ENCODE measurements around the gene RAP1GAP2.

Gene RAP1GAP2

GRCh38 chr17:2975469-2975958, 179.3 kb downstream of the RAP1GAP2 start (continued):
- TF ChIP-seq ZBTB11 (tag by site-specific recombination; conservative IDR thresholded peaks at IDR 0.05; ENCODE audit: low read depth) = peak; percentile 99
- TF ChIP-seq ZNF548 (tag by site-specific recombination; IDR thresholded peaks at IDR 0.05) = no peak
- TF ChIP-seq ZNF768 (tag by site-specific recombination; IDR thresholded peaks at IDR 0.05) = no peak
- peak; percentile 75 for TF ChIP-seq ZNF335 (tag by site-specific recombination; conservative IDR thresholded peaks at IDR 0.05)
- TF ChIP-seq ZSCAN5A (tag by site-specific recombination; IDR thresholded peaks at IDR 0.05) = 0 out of 2 replicates have a peak, but pooled peaks have one; percentile 42
- no peak for TF ChIP-seq ZBTB10 (tag by site-specific recombination; IDR thresholded peaks at IDR 0.05)
- 0 out of 2 replicates have a peak, but pooled peaks have one; percentile 31 for TF ChIP-seq ZNF664 (tag by site-specific recombination; IDR thresholded peaks at IDR 0.05)
- no peak for TF ChIP-seq ZNF670 (tag by site-specific recombination; IDR thresholded peaks at IDR 0.05; ENCODE audit: low read depth)
- peak; percentile 94 for TF ChIP-seq KLF9 (tag by site-specific recombination; IDR thresholded peaks at IDR 0.05; ENCODE audit: low read depth)
- peak; percentile 77 for TF ChIP-seq KLF17 (tag by site-specific recombination; IDR thresholded peaks at IDR 0.05)
- no peak for TF ChIP-seq ZNF292 (tag by site-specific recombination; IDR thresholded peaks at IDR 0.05; ENCODE audit: borderline replicate concordance, low read depth)
- TF ChIP-seq ZSCAN23 (tag by site-specific recombination; IDR thresholded peaks at IDR 0.05) = no peak
- 0 out of 2 replicates have a peak, but pooled peaks have one; percentile 45 for TF ChIP-seq ZNF221 (tag by site-specific recombination; IDR thresholded peaks at IDR 0.05; ENCODE audit: borderline replicate concordance)
- TF ChIP-seq ZNF518A (tag by site-specific recombination; conservative IDR thresholded peaks at IDR 0.05; ENCODE audit: low read depth) = peak; percentile 96
- TF ChIP-seq SP2 (tag by site-specific recombination; IDR thresholded peaks at IDR 0.05) = peak; percentile 70
- peak; percentile 86 for TF ChIP-seq REST (tag by site-specific recombination; IDR thresholded peaks at IDR 0.05)
- TF ChIP-seq ZBTB8A (tag by site-specific recombination; IDR thresholded peaks at IDR 0.05) = peak; percentile 84
- TF ChIP-seq BCL6B (tag by site-specific recombination; IDR thresholded peaks at IDR 0.05) = no peak
- peak; percentile 70 for TF ChIP-seq ZBTB21 (tag by site-specific recombination; IDR thresholded peaks at IDR 0.05)
- TF ChIP-seq ZNF404 (tag by site-specific recombination; IDR thresholded peaks at IDR 0.05) = no peak
